GM23338 (cell line): ENCODE measurements around the gene PSMA7. TPM values are rescaled to one million over a fixed set of nuclear protein-coding genes. Genes with fewer than 3 reads are reported as not detected.

Source experiments
- ATAC-seq: fragments of 200-7000 bp; cut with Tn5 transposase; 3 replicates; pipeline ENCODE4 v1.9.1; 2020
- DNase-seq: peaks from one replicate; pipeline ENCODE4 v3.0.0-alpha.2; 2015; ENCODE audit warnings: low spot score
- H2AFZ ChIP-seq: fragments of 200-600 bp; sonication (generic); 2 replicates; pipeline ENCODE4 v1.8.0; 2016; ENCODE audit warnings: antibody characterized with exemption, mild to moderate bottlenecking, moderate library complexity
- H3F3A ChIP-seq: fragments of 200-600 bp; sonication (generic); replicated peaks from 2 replicates; pipeline ENCODE4 v1.8.0; 2017; ENCODE audit warnings: antibody characterized with exemption, mixed run types, low read depth
- H3K27ac ChIP-seq: fragments of 200-600 bp; sonication (generic); 2 replicates; pipeline ENCODE4 v1.6.1; 2016; ENCODE audit warnings: low read depth
- H3K27me3 ChIP-seq: fragments of 200-600 bp; sonication (generic); 2 replicates; pipeline ENCODE4 v1.8.0; 2016; ENCODE audit warnings: mild to moderate bottlenecking, mixed run types, moderate library complexity; ENCODE audit not compliant: insufficient read depth
- H3K36me3 ChIP-seq: fragments of 200-600 bp; sonication (generic); 2 replicates; pipeline ENCODE4 v1.8.0; 2016; ENCODE audit warnings: mild to moderate bottlenecking; ENCODE audit not compliant: insufficient read depth
- H3K4me1 ChIP-seq: fragments of 200-600 bp; sonication (generic); 2 replicates; pipeline ENCODE4 v1.8.0; 2016; ENCODE audit warnings: mild to moderate bottlenecking, moderate library complexity; ENCODE audit not compliant: insufficient read depth
- H3K4me2 ChIP-seq: fragments of 200-600 bp; sonication (generic); 2 replicates; pipeline ENCODE4 v1.7.1; 2017; ENCODE audit warnings: mixed run types
- H3K4me3 ChIP-seq: fragments of 200-600 bp; sonication (generic); 2 replicates; pipeline ENCODE4 v1.6.1; 2016; ENCODE audit warnings: mixed run types
- H3K79me2 ChIP-seq: fragments of 200-600 bp; sonication (generic); replicated peaks from 2 replicates; pipeline ENCODE4 v1.8.0; 2017; ENCODE audit warnings: mild to moderate bottlenecking; ENCODE audit not compliant: insufficient read depth
- H3K9me2 ChIP-seq: fragments of 200-600 bp; sonication (generic); 2 replicates; pipeline ENCODE4 v1.8.0; 2017; ENCODE audit not compliant: insufficient read depth
- H4K20me1 ChIP-seq: fragments of 200-600 bp; sonication (generic); replicated peaks from 2 replicates; pipeline ENCODE4 v1.8.0; 2017; ENCODE audit warnings: mild to moderate bottlenecking; ENCODE audit not compliant: insufficient read depth
- H3K27ac Mint-ChIP-seq: 2 replicates; pipeline ENCODE4 v1.8.0; 2020; ENCODE audit warnings: inconsistent platforms, mild to moderate bottlenecking, moderate library complexity, mixed read lengths
- H3K27me3 Mint-ChIP-seq: 3 replicates; pipeline ENCODE4 v1.8.0; 2022; ENCODE audit warnings: low read depth, mild to moderate bottlenecking, moderate library complexity, mixed read lengths, inconsistent platforms; ENCODE audit not compliant: insufficient read depth, poor library complexity
- H3K36me3 Mint-ChIP-seq: 3 replicates; pipeline ENCODE4 v1.8.0; 2021; ENCODE audit warnings: low read depth, mild to moderate bottlenecking, inconsistent platforms, moderate library complexity, mixed read lengths
- H3K4me1 Mint-ChIP-seq: 3 replicates; pipeline ENCODE4 v1.8.0; 2020; ENCODE audit warnings: mild to moderate bottlenecking, inconsistent platforms, mixed read lengths
- H3K4me3 Mint-ChIP-seq: 3 replicates; pipeline ENCODE4 v1.8.0; 2021; ENCODE audit warnings: moderate library complexity, mild to moderate bottlenecking, inconsistent platforms, mixed read lengths
- H3K9me3 Mint-ChIP-seq: 3 replicates; pipeline ENCODE4 v1.8.0; 2020; ENCODE audit warnings: moderate library complexity, mild to moderate bottlenecking, inconsistent platforms, mixed read lengths
- CREB1 ChIP-seq: fragments of 250-450 bp; sonication (Bioruptor Pico); IDR thresholded peaks from 2 replicates; pipeline ENCODE4 v1.5.0; 2020; ENCODE audit warnings: low read depth, mild to moderate bottlenecking, moderate library complexity
- CTCF ChIP-seq, 2 experiments: fragments of 200-600 bp in 1 of 2; sonication (generic) in 1 of 2; conservative IDR thresholded peaks; 2 replicates each; pipeline versions ENCODE4 v1.5.1 to v1.6.1; 2016 to 2017; ENCODE audit warnings: antibody characterized with exemption in 2 of 2, low read depth in 2 of 2, mild to moderate bottlenecking in 2 of 2, moderate library complexity in 1 of 2
- ETS1 ChIP-seq: IDR thresholded peaks from 2 replicates; pipeline ENCODE4 v1.6.1; 2016; ENCODE audit warnings: antibody characterized with exemption
- EZH2 ChIP-seq: fragments of 200-600 bp; sonication (generic); IDR thresholded peaks from one replicate; pipeline ENCODE4 v1.8.0; 2017; ENCODE audit warnings: antibody characterized with exemption, mild to moderate bottlenecking, low read depth; ENCODE audit not compliant: unreplicated experiment
- EZH2phosphoT487 ChIP-seq: fragments of 200-600 bp; sonication (generic); IDR thresholded peaks from one replicate; pipeline ENCODE4 v1.8.1; 2018; ENCODE audit warnings: antibody characterized with exemption; ENCODE audit not compliant: unreplicated experiment
- JUNB ChIP-seq: IDR thresholded peaks from one replicate; pipeline ENCODE4 v1.6.1; 2016; ENCODE audit warnings: antibody characterized with exemption; ENCODE audit not compliant: unreplicated experiment
- NANOG ChIP-seq: IDR thresholded peaks from 2 replicates; pipeline ENCODE4 v1.6.1; 2016; ENCODE audit warnings: antibody characterized with exemption, borderline replicate concordance
- POLR2AphosphoS5 ChIP-seq: IDR thresholded peaks from 2 replicates; pipeline ENCODE4 v1.6.1; 2016; ENCODE audit warnings: antibody characterized with exemption, low read depth
- STAT1 ChIP-seq: IDR thresholded peaks from one replicate; pipeline ENCODE4 v1.6.1; 2016; ENCODE audit warnings: antibody characterized with exemption; ENCODE audit not compliant: unreplicated experiment
- ZNF114 ChIP-seq: fragments of 250-450 bp; sonication (Bioruptor Pico); IDR thresholded peaks from 2 replicates; pipeline ENCODE4 v1.5.0; 2020; ENCODE audit warnings: mild to moderate bottlenecking, moderate library complexity
- ZNF462 ChIP-seq: fragments of 250-450 bp; sonication (Bioruptor Pico); IDR thresholded peaks from 2 replicates; pipeline ENCODE4 v1.5.0; 2020; ENCODE audit warnings: mild to moderate bottlenecking, moderate library complexity
- polyA plus RNA-seq: library from polyadenylated mRNA; unstranded; fragments of >200 nt; fragmentation: Nextera tagmentation; extraction: Ambion mirVana; gene quantifications from 2 replicates; pipeline ENCODE4 v1.2.1, GENCODE V29; 2016
- total RNA-seq: library from RNA; depleted of rRNA; stranded (reverse); fragments of >200 nt; shearing (Covaris generic); gene quantifications from 2 replicates; pipeline ENCODE4 v1.2.3, GENCODE V29; 2014

The PSMA7 gene
- total and polyA plus RNA-seq, 2 experiments from 2014 or later = 357 to 628 TPM

- Mint-ChIP-seq H3K27ac (no peak overlapping the region), H3K9me3 (no peaks in the 10 kb centered on the region), H3K4me3 (no peak overlapping the region), H3K36me3 (peaks cover 8% of the 10 kb centered on the region), H3K27me3 (peaks cover 3% of the 10 kb centered on the region), H3K4me1 (no peaks in the 10 kb centered on the region)
- no peak for ATAC-seq
- Histone ChIP-seq H3K4me1 (no peaks in the 10 kb centered on the region), H3K79me2 (peaks cover 30% of the 10 kb centered on the region), H3K27ac (0 out of 2 replicates have a peak overlapping the region, but pooled peaks have one; percentile 6), H3K4me2 (no peak overlapping the region), H3K4me3 (no peak overlapping the region), H3K9me2 (no peaks in the 10 kb centered on the region), H3K36me3 (no peaks in the 10 kb centered on the region; the same call in 1 of the 2 replicates), H4K20me1 (peaks cover 14% of the 10 kb centered on the region), H2AFZ (no peak overlapping the region), H3K27me3 (no peaks in the 10 kb centered on the region), H3F3A (no peaks in the 10 kb centered on the region)
- no peak for TF ChIP-seq ETS1
- TF ChIP-seq NANOG = no peak
- TF ChIP-seq EZH2phosphoT487 = no peak
- TF ChIP-seq POLR2AphosphoS5 = no peak
- TF ChIP-seq EZH2 = no peak
- no peak for TF ChIP-seq CTCF (conservative IDR thresholded peaks at IDR 0.05; ENCODE audit: low read depth in 2 of 2)
- no peak for TF ChIP-seq CREB1
- no peak for TF ChIP-seq ZNF114 (CRISPR knock-in tag)
- no peak for TF ChIP-seq ZNF462 (CRISPR knock-in tag)
- no peak for TF ChIP-seq JUNB
- no peak for TF ChIP-seq STAT1
- DNase-seq = no peak
Measured at GRCh38 chr20:62191781-62192559, 48.8 kb upstream of the PSMA7 start.
